K562 (cell line): Measurements from ENCODE around the gene PRIM1. TPM values are rescaled to one million over a fixed set of nuclear protein-coding genes. Genes with fewer than 3 reads are reported as not detected.

Experiments
- ATF7 ChIP-seq: fragments of 450-650 bp; IDR thresholded peaks from 2 replicates; pipeline ENCODE4 v1.7.1; 2014; ENCODE audit warnings: mild to moderate bottlenecking, moderate library complexity
- EZH2 ChIP-seq: IDR thresholded peaks from 2 replicates; pipeline ENCODE4 v1.6.1; 2012; ENCODE audit warnings: low read depth, mild to moderate bottlenecking, inconsistent platforms, low read length, borderline replicate concordance
- HDAC2 ChIP-seq: fragments of 450-650 bp; IDR thresholded peaks from 2 replicates; pipeline ENCODE4 v1.6.1; 2016; ENCODE audit warnings: mild to moderate bottlenecking
- HDGF ChIP-seq: fragments of 450-650 bp; IDR thresholded peaks from 2 replicates; pipeline ENCODE4 v1.6.1; 2016
- HMG20B ChIP-seq: fragments of 250-450 bp; sonication (Bioruptor Pico); IDR thresholded peaks from 2 replicates; pipeline ENCODE4 v1.5.0; 2021; ENCODE audit warnings: mild to moderate bottlenecking
- IRF2 ChIP-seq: sonication (generic); formaldehyde crosslinking; IDR thresholded peaks from 2 replicates; pipeline ENCODE4 v1.8.1; 2022; ENCODE audit warnings: mild to moderate bottlenecking, missing genetic modification reagents
- OTX1 ChIP-seq: fragments of 450-650 bp; formaldehyde crosslinking; IDR thresholded peaks from 2 replicates; pipeline ENCODE4 v1.4.0; 2022; ENCODE audit warnings: mild to moderate bottlenecking
- PHB2 ChIP-seq: fragments of 450-650 bp; IDR thresholded peaks from 2 replicates; pipeline ENCODE4 v1.6.1; 2017; ENCODE audit warnings: low read depth
- SMARCE1 ChIP-seq: fragments of 450-650 bp; IDR thresholded peaks from 2 replicates; pipeline ENCODE4 v1.7.1; 2016; ENCODE audit warnings: mild to moderate bottlenecking
- SRSF7 ChIP-seq: fragments of 200-400 bp; formaldehyde crosslinking; optimal IDR thresholded peaks from 2 replicates; pipeline ENCODE3; 2017; ENCODE audit warnings: mild to moderate bottlenecking, low read depth, low read length
- STAG1 ChIP-seq: sonication (generic); formaldehyde crosslinking; IDR thresholded peaks from 2 replicates; pipeline ENCODE4 v1.5.0; 2020; ENCODE audit warnings: missing genetic modification reagents, borderline replicate concordance
- TAF1 ChIP-seq: IDR thresholded peaks from 2 replicates; pipeline ENCODE4 v1.6.1; 2011; ENCODE audit warnings: mild to moderate bottlenecking, low read length, moderate library complexity; ENCODE audit not compliant: insufficient read depth, control insufficient read depth, severe bottlenecking; ENCODE audit errors: extremely low read depth
- ZNF3 ChIP-seq: fragments of 250-450 bp; sonication (Bioruptor Pico); IDR thresholded peaks from 2 replicates; pipeline ENCODE4 v1.5.0; 2021; ENCODE audit warnings: mild to moderate bottlenecking, moderate library complexity
- ZNF77 ChIP-seq: fragments of 250-450 bp; sonication (Bioruptor Pico); IDR thresholded peaks from 2 replicates; pipeline ENCODE4 v1.5.0; 2020
- polyA plus RNA-seq, 8 experiments: library from polyadenylated mRNA; depleted of rRNA in 4 of 8; stranded (reverse) in 5 of 8; unstranded in 3 of 8; fragments of >200 nt; fragmentation: Nextera tagmentation in 2 of 8; fragmentation: Illumina TruSeq in 1 of 8; extraction: Ambion mirVana in 2 of 8; extraction: Trizol in 1 of 8; gene quantifications; 2 replicates each; pipeline versions ENCODE4 v1.2.1 to v1.2.3, GENCODE V29; 2011 to 2014; ENCODE audit warnings: inconsistent platforms in 1 of 8, missing spikeins in 1 of 8
- total RNA-seq, 7 experiments: library from RNA; depleted of rRNA in 6 of 7; stranded (reverse); fragments of >200 nt in 6 of 7; fragmentation: Illumina TruSeq in 2 of 7; extraction: Trizol in 2 of 7; gene quantifications; 2 replicates each; pipeline versions ENCODE4 v1.2.1 to v1.2.3, GENCODE V29; 2011 to 2021; ENCODE audit warnings: low replicate concordance in 1 of 7
- TF ChIP-seq, protein P1 (sequence below): fragments of 450-650 bp; conservative IDR thresholded peaks from 2 replicates; pipeline ENCODE4 v1.6.1; 2016; ENCODE audit warnings: missing genetic modification characterization, low read depth, mild to moderate bottlenecking, control low read depth, missing compliant biosample characterization
- TF ChIP-seq, protein P2 (sequence below): fragments of 200-600 bp; sonication (generic); IDR thresholded peaks from one replicate; pipeline ENCODE4 v1.6.1; 2012; ENCODE audit warnings: mild to moderate bottlenecking, low read depth, low read length, inconsistent platforms

Gene PRIM1
- total and polyA plus RNA-seq, 9 of the 15 experiments (the other 6 are each of a cell fraction or from before 2014, with no cell fraction given) = 67.2 to 179 (median 140) TPM

GRCh38 chr12:56751712-56752598 lies at the start of gene PRIM1 (continued):
- TF ChIP-seq, protein P1, sequence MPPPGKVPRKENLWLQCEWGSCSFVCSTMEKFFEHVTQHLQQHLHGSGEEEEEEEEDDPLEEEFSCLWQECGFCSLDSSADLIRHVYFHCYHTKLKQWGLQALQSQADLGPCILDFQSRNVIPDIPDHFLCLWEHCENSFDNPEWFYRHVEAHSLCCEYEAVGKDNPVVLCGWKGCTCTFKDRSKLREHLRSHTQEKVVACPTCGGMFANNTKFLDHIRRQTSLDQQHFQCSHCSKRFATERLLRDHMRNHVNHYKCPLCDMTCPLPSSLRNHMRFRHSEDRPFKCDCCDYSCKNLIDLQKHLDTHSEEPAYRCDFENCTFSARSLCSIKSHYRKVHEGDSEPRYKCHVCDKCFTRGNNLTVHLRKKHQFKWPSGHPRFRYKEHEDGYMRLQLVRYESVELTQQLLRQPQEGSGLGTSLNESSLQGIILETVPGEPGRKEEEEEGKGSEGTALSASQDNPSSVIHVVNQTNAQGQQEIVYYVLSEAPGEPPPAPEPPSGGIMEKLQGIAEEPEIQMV = no peak
- TF ChIP-seq, protein P2, sequence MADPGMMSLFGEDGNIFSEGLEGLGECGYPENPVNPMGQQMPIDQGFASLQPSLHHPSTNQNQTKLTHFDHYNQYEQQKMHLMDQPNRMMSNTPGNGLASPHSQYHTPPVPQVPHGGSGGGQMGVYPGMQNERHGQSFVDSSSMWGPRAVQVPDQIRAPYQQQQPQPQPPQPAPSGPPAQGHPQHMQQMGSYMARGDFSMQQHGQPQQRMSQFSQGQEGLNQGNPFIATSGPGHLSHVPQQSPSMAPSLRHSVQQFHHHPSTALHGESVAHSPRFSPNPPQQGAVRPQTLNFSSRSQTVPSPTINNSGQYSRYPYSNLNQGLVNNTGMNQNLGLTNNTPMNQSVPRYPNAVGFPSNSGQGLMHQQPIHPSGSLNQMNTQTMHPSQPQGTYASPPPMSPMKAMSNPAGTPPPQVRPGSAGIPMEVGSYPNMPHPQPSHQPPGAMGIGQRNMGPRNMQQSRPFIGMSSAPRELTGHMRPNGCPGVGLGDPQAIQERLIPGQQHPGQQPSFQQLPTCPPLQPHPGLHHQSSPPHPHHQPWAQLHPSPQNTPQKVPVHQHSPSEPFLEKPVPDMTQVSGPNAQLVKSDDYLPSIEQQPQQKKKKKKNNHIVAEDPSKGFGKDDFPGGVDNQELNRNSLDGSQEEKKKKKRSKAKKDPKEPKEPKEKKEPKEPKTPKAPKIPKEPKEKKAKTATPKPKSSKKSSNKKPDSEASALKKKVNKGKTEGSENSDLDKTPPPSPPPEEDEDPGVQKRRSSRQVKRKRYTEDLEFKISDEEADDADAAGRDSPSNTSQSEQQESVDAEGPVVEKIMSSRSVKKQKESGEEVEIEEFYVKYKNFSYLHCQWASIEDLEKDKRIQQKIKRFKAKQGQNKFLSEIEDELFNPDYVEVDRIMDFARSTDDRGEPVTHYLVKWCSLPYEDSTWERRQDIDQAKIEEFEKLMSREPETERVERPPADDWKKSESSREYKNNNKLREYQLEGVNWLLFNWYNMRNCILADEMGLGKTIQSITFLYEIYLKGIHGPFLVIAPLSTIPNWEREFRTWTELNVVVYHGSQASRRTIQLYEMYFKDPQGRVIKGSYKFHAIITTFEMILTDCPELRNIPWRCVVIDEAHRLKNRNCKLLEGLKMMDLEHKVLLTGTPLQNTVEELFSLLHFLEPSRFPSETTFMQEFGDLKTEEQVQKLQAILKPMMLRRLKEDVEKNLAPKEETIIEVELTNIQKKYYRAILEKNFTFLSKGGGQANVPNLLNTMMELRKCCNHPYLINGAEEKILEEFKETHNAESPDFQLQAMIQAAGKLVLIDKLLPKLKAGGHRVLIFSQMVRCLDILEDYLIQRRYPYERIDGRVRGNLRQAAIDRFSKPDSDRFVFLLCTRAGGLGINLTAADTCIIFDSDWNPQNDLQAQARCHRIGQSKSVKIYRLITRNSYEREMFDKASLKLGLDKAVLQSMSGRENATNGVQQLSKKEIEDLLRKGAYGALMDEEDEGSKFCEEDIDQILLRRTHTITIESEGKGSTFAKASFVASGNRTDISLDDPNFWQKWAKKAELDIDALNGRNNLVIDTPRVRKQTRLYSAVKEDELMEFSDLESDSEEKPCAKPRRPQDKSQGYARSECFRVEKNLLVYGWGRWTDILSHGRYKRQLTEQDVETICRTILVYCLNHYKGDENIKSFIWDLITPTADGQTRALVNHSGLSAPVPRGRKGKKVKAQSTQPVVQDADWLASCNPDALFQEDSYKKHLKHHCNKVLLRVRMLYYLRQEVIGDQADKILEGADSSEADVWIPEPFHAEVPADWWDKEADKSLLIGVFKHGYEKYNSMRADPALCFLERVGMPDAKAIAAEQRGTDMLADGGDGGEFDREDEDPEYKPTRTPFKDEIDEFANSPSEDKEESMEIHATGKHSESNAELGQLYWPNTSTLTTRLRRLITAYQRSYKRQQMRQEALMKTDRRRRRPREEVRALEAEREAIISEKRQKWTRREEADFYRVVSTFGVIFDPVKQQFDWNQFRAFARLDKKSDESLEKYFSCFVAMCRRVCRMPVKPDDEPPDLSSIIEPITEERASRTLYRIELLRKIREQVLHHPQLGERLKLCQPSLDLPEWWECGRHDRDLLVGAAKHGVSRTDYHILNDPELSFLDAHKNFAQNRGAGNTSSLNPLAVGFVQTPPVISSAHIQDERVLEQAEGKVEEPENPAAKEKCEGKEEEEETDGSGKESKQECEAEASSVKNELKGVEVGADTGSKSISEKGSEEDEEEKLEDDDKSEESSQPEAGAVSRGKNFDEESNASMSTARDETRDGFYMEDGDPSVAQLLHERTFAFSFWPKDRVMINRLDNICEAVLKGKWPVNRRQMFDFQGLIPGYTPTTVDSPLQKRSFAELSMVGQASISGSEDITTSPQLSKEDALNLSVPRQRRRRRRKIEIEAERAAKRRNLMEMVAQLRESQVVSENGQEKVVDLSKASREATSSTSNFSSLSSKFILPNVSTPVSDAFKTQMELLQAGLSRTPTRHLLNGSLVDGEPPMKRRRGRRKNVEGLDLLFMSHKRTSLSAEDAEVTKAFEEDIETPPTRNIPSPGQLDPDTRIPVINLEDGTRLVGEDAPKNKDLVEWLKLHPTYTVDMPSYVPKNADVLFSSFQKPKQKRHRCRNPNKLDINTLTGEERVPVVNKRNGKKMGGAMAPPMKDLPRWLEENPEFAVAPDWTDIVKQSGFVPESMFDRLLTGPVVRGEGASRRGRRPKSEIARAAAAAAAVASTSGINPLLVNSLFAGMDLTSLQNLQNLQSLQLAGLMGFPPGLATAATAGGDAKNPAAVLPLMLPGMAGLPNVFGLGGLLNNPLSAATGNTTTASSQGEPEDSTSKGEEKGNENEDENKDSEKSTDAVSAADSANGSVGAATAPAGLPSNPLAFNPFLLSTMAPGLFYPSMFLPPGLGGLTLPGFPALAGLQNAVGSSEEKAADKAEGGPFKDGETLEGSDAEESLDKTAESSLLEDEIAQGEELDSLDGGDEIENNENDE = no peak
- TF ChIP-seq EZH2 = no peak
- TF ChIP-seq HMG20B = no peak
- TF ChIP-seq ZNF3 (CRISPR knock-in tag) = no peak
- TF ChIP-seq ZNF77 (CRISPR knock-in tag) = no peak
- TF ChIP-seq SMARCE1 = no peak; the same call in 1 of the 2 replicates
- TF ChIP-seq SRSF7 = no peak
- TF ChIP-seq IRF2 = no peak
- TF ChIP-seq STAG1 (CRISPR knock-in tag) = no peak
- TF ChIP-seq HDGF = no peak
- TF ChIP-seq TAF1 = peak; percentile 85
- TF ChIP-seq PHB2 = no peak
- peak; percentile 75; the same call in 1 of the 2 replicates for TF ChIP-seq HDAC2
- TF ChIP-seq ATF7 = peak; percentile 65
- no peak for TF ChIP-seq OTX1 (CRISPR knock-in tag)
